ENCODE measurements around the gene CRTAC1.

GRCh38 chr10:98063740-98064027 lies 33.3 kb upstream of the CRTAC1 start:
- TF ChIP-seq, protein P1, sequence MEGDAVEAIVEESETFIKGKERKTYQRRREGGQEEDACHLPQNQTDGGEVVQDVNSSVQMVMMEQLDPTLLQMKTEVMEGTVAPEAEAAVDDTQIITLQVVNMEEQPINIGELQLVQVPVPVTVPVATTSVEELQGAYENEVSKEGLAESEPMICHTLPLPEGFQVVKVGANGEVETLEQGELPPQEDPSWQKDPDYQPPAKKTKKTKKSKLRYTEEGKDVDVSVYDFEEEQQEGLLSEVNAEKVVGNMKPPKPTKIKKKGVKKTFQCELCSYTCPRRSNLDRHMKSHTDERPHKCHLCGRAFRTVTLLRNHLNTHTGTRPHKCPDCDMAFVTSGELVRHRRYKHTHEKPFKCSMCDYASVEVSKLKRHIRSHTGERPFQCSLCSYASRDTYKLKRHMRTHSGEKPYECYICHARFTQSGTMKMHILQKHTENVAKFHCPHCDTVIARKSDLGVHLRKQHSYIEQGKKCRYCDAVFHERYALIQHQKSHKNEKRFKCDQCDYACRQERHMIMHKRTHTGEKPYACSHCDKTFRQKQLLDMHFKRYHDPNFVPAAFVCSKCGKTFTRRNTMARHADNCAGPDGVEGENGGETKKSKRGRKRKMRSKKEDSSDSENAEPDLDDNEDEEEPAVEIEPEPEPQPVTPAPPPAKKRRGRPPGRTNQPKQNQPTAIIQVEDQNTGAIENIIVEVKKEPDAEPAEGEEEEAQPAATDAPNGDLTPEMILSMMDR (IDR thresholded peaks at IDR 0.05 in 2 of 3, conservative IDR thresholded peaks at IDR 0.05 in 1 of 3; ENCODE audit: borderline replicate concordance in 1 of 3, insufficient read depth in 1 of 3, low read depth in 2 of 3, low read length in 2 of 3), result no peak
- TF ChIP-seq ELF1 (IDR thresholded peaks at IDR 0.05; ENCODE audit: borderline replicate concordance, low read depth) (no peak), ZBTB33 (IDR thresholded peaks at IDR 0.05; ENCODE audit: extremely low read depth, insufficient replicate concordance, low read length) (no peak), YY1 (IDR thresholded peaks at IDR 0.05; ENCODE audit: extremely low read depth, insufficient replicate concordance, low read depth, low read length) (no peak)
- TF ChIP-seq, protein P2, sequence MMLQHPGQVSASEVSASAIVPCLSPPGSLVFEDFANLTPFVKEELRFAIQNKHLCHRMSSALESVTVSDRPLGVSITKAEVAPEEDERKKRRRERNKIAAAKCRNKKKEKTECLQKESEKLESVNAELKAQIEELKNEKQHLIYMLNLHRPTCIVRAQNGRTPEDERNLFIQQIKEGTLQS (IDR thresholded peaks at IDR 0.05), result no peak

Measured in HCT116 (cell line).